A673 (cell line): ENCODE data around the gene NEK1. TPM values are rescaled to one million over a fixed set of nuclear protein-coding genes. Genes with fewer than 3 reads are reported as not detected.

ENCODE experiments used
- BruUV-seq: library from RNA; stranded (reverse); fragments of 400-500 nt; replicated peaks from 2 replicates; lab custom pipeline; 2021; lab: Mats Ljungman, UMichigan
- CTCF ChIA-PET: fragments of 300-600 bp; sonication (Branson Sonifier 250); formaldehyde crosslinking; loops from one replicate; lab custom pipeline; 2022; ENCODE audit warnings: antibody characterized with exemption; lab: Charles Lee
- POLR2A ChIA-PET: fragments of 300-600 bp; sonication (Branson Sonifier 250); formaldehyde crosslinking; loops from one replicate; lab custom pipeline; 2022; ENCODE audit warnings: antibody characterized with exemption; ENCODE audit not compliant: low non-redundant PET; lab: Charles Lee
- DNase-seq: peaks from one replicate; pipeline ENCODE4 v3.0.0-alpha.2; 2015; ENCODE audit warnings: low spot score
- H3K27ac ChIP-seq: fragments of 200-600 bp; sonication (generic); 2 replicates; pipeline ENCODE4 v1.5.1; 2016; ENCODE audit warnings: mixed run types, low read depth, mild to moderate bottlenecking, mixed read lengths, antibody characterized with exemption, low read length; ENCODE audit not compliant: poor library complexity, severe bottlenecking
- H3K27me3 ChIP-seq: fragments of 200-600 bp; sonication (generic); replicated peaks from 2 replicates; pipeline ENCODE4 v1.6.1; 2017; ENCODE audit warnings: mixed run types, low read depth, mild to moderate bottlenecking, mixed read lengths, antibody characterized with exemption, low read length; ENCODE audit not compliant: insufficient read depth, poor library complexity
- H3K36me3 ChIP-seq: fragments of 200-600 bp; sonication (generic); 2 replicates; pipeline ENCODE4 v1.6.1; 2016; ENCODE audit warnings: mixed run types, mild to moderate bottlenecking, mixed read lengths, antibody characterized with exemption, low read length; ENCODE audit not compliant: insufficient read depth, poor library complexity, severe bottlenecking
- H3K4me1 ChIP-seq: fragments of 200-600 bp; sonication (generic); 2 replicates; pipeline ENCODE4 v1.6.1; 2017; ENCODE audit warnings: mixed run types, mild to moderate bottlenecking, mixed read lengths, antibody characterized with exemption, low read length; ENCODE audit not compliant: insufficient read depth, poor library complexity, severe bottlenecking
- H3K4me3 ChIP-seq: fragments of 200-600 bp; sonication (generic); 2 replicates; pipeline ENCODE4 v1.5.1; 2016; ENCODE audit warnings: low read depth, mixed run types, mild to moderate bottlenecking, mixed read lengths, low read length; ENCODE audit not compliant: poor library complexity, severe bottlenecking
- H3K9me3 ChIP-seq: fragments of 200-600 bp; sonication (generic); 2 replicates; pipeline ENCODE4 v1.6.1; 2016; ENCODE audit warnings: mixed run types, low read depth, mild to moderate bottlenecking, mixed read lengths, antibody characterized with exemption, low read length; ENCODE audit not compliant: poor library complexity, severe bottlenecking
- CTCF ChIP-seq: fragments of 300-800, 200-600 bp; sonication (generic); conservative IDR thresholded peaks from 2 replicates; pipeline ENCODE4 v1.5.1; 2017; ENCODE audit warnings: low read depth, mild to moderate bottlenecking, antibody characterized with exemption, low read length, moderate library complexity, mixed read lengths
- EZH2 ChIP-seq: fragments of 200-600 bp; sonication (generic); IDR thresholded peaks from 2 replicates; pipeline ENCODE4 v1.6.1; 2017; ENCODE audit warnings: borderline replicate concordance, low read depth, mild to moderate bottlenecking, mixed read lengths, antibody characterized with exemption, low read length; ENCODE audit not compliant: poor library complexity, severe bottlenecking
- intact Hi-C: fragments of 100-400 bp; cut with micrococcal nuclease; formaldehyde crosslinking; loops from one replicate; pipeline ENCODE4 v1.10.0; 2022; ENCODE audit not compliant: unreplicated experiment
- total RNA-seq: library from RNA; stranded (reverse); gene quantifications from 2 replicates; pipeline ENCODE4 v1.2.3, GENCODE V29; 2021

NEK1 gene
- total RNA-seq, 1 experiment from 2014 or later, result 12.9 TPM

DNA sequence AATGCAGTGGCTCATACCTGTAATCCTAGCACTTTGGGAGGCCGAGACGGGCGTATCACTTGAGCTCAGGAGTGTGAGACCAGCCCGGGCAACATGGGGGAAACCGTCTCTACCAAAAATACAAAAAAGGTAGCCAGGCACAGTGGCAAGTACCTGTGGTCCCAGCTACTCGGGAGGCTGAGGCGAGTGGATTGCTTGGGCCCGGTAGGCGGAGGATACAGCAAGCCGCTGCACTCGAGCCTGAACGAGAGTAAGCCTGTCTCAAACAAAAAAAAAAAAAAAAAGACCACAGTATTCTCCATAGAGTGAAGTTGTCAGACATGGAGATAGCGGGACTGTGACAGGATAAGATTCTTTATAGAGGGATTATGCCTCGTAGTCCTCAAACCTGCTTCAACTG is 265.5 kb downstream of the NEK1 start:
- Histone ChIP-seq H3K4me3 (no peak overlapping the region), H3K36me3 (no peaks in the 10 kb centered on the region), H3K27ac (no peak overlapping the region), H3K27me3 (no peaks in the 10 kb centered on the region), H3K4me1 (no peaks in the 10 kb centered on the region), H3K9me3 (no peaks in the 10 kb centered on the region)
- ChIA-PET CTCF (no interaction called here), POLR2A (no interaction called here)
- intact Hi-C loops, result no loop called here
- TF ChIP-seq EZH2 (no peak), CTCF (no peak)
- DNase-seq, result no peak
- BruUV-seq, result no TSS peak

DNA sequence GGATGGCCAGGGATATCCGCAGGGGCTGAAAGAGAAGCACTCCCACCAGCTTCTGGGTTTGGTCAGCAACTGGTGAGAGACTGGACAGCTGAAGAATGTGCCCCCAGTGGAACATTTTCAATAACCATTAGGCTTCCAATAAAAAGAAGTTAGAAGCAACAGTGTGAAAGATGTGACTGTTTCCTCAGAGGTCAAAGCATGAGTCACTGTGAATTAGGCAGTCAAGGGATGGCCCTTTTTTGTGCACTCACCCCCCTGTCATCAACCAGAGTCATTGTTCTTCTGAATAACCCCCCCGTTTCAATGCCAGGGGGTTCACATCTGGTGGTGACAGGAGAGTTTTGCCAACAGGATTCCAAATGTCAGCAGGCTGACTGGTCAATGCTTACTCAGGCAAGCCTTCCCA is 267.1 kb downstream of the NEK1 start:
- DNase-seq, result no peak
- Histone ChIP-seq H3K27ac (no peak overlapping the region), H3K4me3 (no peak overlapping the region), H3K27me3 (no peaks in the 10 kb centered on the region), H3K9me3 (no peaks in the 10 kb centered on the region), H3K36me3 (no peaks in the 10 kb centered on the region), H3K4me1 (no peaks in the 10 kb centered on the region)
- ChIA-PET POLR2A (no interaction called here), CTCF (no interaction called here)
- intact Hi-C loops, result no loop called here
- no TSS peak for BruUV-seq
- TF ChIP-seq EZH2, result no peak
- TF ChIP-seq CTCF, result no peak

Other genes with a start within 250 kb of the NEK1 start
- 59.8 and 63.0 TPM in 2 replicates for gene CLCN3, start 8.0 kb upstream of the NEK1 start, total RNA-seq
- 54.4 and 57.0 TPM in 2 replicates for gene HPF1, start 145.4 kb upstream of the NEK1 start, total RNA-seq